ENCODE data around the gene PTPRN2. TPM values are rescaled to one million over a fixed set of nuclear protein-coding genes. Genes with fewer than 3 reads are reported as not detected.

PTPRN2 gene
- total and polyA plus RNA-seq, 2 of the 8 experiments (the other 6 are each of a cell fraction or from before 2014, with no cell fraction given), result 2.6 to 4.5 TPM

DNA sequence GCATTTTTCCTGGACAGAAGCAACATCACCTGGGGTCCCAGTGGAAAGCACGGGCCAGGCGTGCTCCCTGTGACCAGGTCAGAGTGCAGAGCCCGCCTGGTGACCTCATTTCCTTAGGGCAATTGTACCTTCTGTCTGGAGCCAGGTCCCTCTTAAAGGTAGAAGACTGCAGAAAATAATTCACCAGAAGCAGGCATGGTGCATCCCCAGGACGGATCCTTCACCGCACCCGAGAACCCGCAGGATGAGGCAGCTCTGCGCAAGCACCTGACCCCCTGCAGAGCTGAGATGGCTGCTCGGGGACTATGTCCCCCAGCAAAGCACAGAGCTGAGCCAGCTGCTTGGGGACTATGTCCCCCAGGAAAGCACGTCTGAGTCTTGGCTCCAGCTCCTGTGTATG, 557.6 kb downstream of the PTPRN2 start (continued):
- no peak for TF ChIP-seq RFX5 (IDR thresholded peaks at IDR 0.05; ENCODE audit: borderline replicate concordance, low read depth, low read length)

All from H1 (cell line).